ENCODE measurements around the gene ZBTB49.

DNA sequence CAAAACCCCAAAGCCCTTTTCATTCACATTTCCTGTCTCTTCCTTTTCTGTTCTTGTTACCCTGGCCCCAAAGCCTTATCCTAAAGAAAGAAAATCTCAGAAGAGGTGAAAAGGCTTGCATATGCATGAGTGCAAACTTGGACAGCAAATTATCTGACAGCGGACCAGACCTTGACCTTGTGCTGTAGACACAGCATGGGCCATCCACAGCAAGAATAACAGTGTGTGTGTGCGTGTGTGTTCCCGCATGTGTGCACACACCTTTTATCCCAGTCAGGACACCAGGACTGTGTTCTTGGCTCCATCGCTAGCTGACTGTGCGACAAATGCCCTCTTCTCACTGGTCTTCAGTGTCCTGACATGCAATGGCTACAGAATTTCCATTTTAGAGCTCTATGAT is 35.3 kb downstream of the ZBTB49 start:
- TF ChIP-seq CTCF (IDR thresholded peaks at IDR 0.05) = no peak
- no peak for TF ChIP-seq POLR2A (IDR thresholded peaks at IDR 0.05)
